ENCODE data around the gene ZNF397. TPM values are rescaled to one million over a fixed set of nuclear protein-coding genes. Genes with fewer than 3 reads are reported as not detected.

The ZNF397 gene
- total and polyA plus RNA-seq, 2 of the 13 experiments (the other 11 are each of a cell fraction or from before 2014, with no cell fraction given), result 4.7 to 9.4 TPM

DNA sequence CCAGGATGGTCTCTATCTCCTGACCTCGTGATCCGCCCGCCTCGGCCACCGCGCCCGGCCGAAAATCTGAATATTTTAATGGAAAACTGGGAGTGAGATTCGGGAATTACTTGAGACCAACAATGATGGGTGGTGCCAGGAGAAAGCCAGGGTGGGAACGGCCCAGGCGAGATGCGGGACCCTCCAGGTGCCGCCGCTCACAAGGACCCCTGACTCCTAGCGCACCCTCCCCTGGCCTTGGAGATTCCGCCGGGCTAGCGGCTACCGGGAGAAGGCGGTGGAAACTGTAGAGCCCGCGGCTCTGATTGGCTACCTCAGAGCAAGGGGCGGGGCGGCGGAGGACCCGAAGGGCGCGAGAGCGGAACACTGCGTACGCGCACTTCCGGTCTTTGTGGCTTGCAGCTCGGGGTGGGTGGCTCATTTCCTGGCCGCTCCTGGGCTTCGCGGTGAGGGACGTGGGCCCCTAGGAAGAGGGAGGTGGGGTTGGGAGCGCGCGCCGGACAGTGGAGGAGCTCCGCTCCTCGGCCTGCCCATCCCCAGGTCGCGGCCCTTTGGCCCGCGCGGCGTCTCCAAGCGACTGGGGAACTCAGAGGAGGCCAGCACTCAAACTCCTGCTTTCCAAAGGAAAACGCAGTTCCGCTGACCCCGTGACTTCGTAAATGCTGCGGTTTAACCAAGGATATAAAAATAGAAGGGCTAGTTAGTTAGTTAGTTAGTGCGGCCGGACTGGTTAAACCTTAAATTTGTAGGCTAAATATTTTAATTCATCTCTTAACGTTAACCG lies at the start of gene ZNF397 (continued):
- TF ChIP-seq ATF7 (IDR thresholded peaks at IDR 0.05) (no peak), ATF7 (CRISPR knock-in tag; IDR thresholded peaks at IDR 0.05) (no peak), SMAD3 (CRISPR knock-in tag; IDR thresholded peaks at IDR 0.05) (0 out of 2 replicates have a peak, but pooled peaks have one; percentile 52), GLI4 (CRISPR knock-in tag; IDR thresholded peaks at IDR 0.05; ENCODE audit: borderline replicate concordance) (peak; percentile 25; the same call in 1 of the 2 replicates), SPEN (CRISPR knock-in tag; IDR thresholded peaks at IDR 0.05; ENCODE audit: low read depth) (peak; percentile 90), ZNF34 (CRISPR knock-in tag; IDR thresholded peaks at IDR 0.05; ENCODE audit: borderline replicate concordance) (0 out of 2 replicates have a peak, but pooled peaks have one; percentile 3), XRCC5 (optimal IDR thresholded peaks at IDR 0.05; ENCODE audit: low read length) (peak; percentile 35), ZNF260 (CRISPR knock-in tag; IDR thresholded peaks at IDR 0.05; ENCODE audit: borderline replicate concordance, low read depth) (no peak), ZSCAN12 (CRISPR knock-in tag; IDR thresholded peaks at IDR 0.05) (peak; percentile 75; the same call in 1 of the 2 replicates), HNRNPK (IDR thresholded peaks at IDR 0.05; ENCODE audit: low read depth, low read length, poor library complexity, severe bottlenecking) (no peak), TSC22D2 (CRISPR knock-in tag; IDR thresholded peaks at IDR 0.05; ENCODE audit: borderline replicate concordance) (peak; percentile 62; the same call in 1 of the 2 replicates), ZNF761 (CRISPR knock-in tag; conservative IDR thresholded peaks at IDR 0.05) (peak; percentile 59; the same call in 1 of the 2 replicates), ZNF468 (CRISPR knock-in tag; IDR thresholded peaks at IDR 0.05) (no peak), AKAP8 (CRISPR knock-in tag; IDR thresholded peaks at IDR 0.05) (no peak), ZBTB20 (CRISPR knock-in tag; IDR thresholded peaks at IDR 0.05; ENCODE audit: borderline replicate concordance, low read depth) (no peak), TCF7 (IDR thresholded peaks at IDR 0.05; ENCODE audit: low read depth) (no peak), THAP11 (CRISPR knock-in tag; IDR thresholded peaks at IDR 0.05) (peak; percentile 87), ZNF33A (CRISPR knock-in tag; IDR thresholded peaks at IDR 0.05; ENCODE audit: borderline replicate concordance) (no peak), ZNF678 (CRISPR knock-in tag; IDR thresholded peaks at IDR 0.05) (0 out of 2 replicates have a peak, but pooled peaks have one; percentile 50), CBFB (CRISPR knock-in tag; IDR thresholded peaks at IDR 0.05) (peak; percentile 79), ZNF644 (CRISPR knock-in tag; IDR thresholded peaks at IDR 0.05; ENCODE audit: low read depth) (no peak), ZNF724P (CRISPR knock-in tag; IDR thresholded peaks at IDR 0.05; ENCODE audit: borderline replicate concordance) (0 out of 2 replicates have a peak, but pooled peaks have one; percentile 21), ADNP (CRISPR knock-in tag; IDR thresholded peaks at IDR 0.05) (no peak), KDM3A (CRISPR knock-in tag; IDR thresholded peaks at IDR 0.05; ENCODE audit: low read depth) (peak; percentile 84; the same call in 1 of the 2 replicates), ZBTB1 (CRISPR knock-in tag; IDR thresholded peaks at IDR 0.05; ENCODE audit: borderline replicate concordance) (no peak)
- TF ChIP-seq, protein P1, sequence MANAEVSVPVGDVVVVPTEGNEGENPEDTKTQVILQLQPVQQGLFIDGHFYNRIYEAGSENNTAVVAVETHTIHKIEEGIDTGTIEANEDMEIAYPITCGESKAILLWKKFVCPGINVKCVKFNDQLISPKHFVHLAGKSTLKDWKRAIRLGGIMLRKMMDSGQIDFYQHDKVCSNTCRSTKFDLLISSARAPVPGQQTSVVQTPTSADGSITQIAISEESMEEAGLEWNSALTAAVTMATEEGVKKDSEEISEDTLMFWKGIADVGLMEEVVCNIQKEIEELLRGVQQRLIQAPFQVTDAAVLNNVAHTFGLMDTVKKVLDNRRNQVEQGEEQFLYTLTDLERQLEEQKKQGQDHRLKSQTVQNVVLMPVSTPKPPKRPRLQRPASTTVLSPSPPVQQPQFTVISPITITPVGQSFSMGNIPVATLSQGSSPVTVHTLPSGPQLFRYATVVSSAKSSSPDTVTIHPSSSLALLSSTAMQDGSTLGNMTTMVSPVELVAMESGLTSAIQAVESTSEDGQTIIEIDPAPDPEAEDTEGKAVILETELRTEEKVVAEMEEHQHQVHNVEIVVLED (CRISPR knock-in tag; IDR thresholded peaks at IDR 0.05; ENCODE audit: borderline replicate concordance), result peak; percentile 78
- TF ChIP-seq, protein P2, sequence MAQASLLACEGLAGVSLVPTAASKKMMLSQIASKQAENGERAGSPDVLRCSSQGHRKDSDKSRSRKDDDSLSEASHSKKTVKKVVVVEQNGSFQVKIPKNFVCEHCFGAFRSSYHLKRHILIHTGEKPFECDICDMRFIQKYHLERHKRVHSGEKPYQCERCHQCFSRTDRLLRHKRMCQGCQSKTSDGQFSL (CRISPR knock-in tag; IDR thresholded peaks at IDR 0.05), result no peak
- TF ChIP-seq, protein P3, sequence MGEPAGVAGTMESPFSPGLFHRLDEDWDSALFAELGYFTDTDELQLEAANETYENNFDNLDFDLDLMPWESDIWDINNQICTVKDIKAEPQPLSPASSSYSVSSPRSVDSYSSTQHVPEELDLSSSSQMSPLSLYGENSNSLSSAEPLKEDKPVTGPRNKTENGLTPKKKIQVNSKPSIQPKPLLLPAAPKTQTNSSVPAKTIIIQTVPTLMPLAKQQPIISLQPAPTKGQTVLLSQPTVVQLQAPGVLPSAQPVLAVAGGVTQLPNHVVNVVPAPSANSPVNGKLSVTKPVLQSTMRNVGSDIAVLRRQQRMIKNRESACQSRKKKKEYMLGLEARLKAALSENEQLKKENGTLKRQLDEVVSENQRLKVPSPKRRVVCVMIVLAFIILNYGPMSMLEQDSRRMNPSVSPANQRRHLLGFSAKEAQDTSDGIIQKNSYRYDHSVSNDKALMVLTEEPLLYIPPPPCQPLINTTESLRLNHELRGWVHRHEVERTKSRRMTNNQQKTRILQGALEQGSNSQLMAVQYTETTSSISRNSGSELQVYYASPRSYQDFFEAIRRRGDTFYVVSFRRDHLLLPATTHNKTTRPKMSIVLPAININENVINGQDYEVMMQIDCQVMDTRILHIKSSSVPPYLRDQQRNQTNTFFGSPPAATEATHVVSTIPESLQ (CRISPR knock-in tag; conservative IDR thresholded peaks at IDR 0.05), result no peak

All from HepG2 (cell line).